HL-60 (cell line): ENCODE measurements around the gene DOCK8.

Experiments used
- DNase-seq, 2 experiments: peaks; one replicate each; pipeline ENCODE4 v3.0.0-alpha.2; 2010 to 2020; ENCODE audit warnings: low read depth in 1 of 2, low spot score in 1 of 2
- H3K27ac ChIP-seq: fragments of 250-450 bp; sonication (Bioruptor Pico); replicated peaks from 2 replicates; pipeline ENCODE4 v1.5.1; 2020; ENCODE audit warnings: mild to moderate bottlenecking, moderate library complexity
- H3K27me3 ChIP-seq: fragments of 250-450 bp; sonication (Bioruptor Pico); 2 replicates; pipeline ENCODE4 v1.5.1; 2021; ENCODE audit warnings: mild to moderate bottlenecking, moderate library complexity; ENCODE audit not compliant: insufficient read depth, poor library complexity, severe bottlenecking
- H3K4me3 ChIP-seq: replicated peaks from 2 replicates; pipeline ENCODE4 v1.5.1; 2011; ENCODE audit warnings: mild to moderate bottlenecking, control low read depth, low read length; ENCODE audit not compliant: insufficient read depth
- GABPA ChIP-seq: IDR thresholded peaks from 2 replicates; pipeline ENCODE4 v1.6.1; 2012; ENCODE audit warnings: low read depth
- POLR2AphosphoS5 ChIP-seq: IDR thresholded peaks from 2 replicates; pipeline ENCODE4 v1.6.1; 2012; ENCODE audit warnings: low read depth
- REST ChIP-seq: IDR thresholded peaks from 2 replicates; pipeline ENCODE4 v1.6.1; 2012; ENCODE audit warnings: low read depth; ENCODE audit not compliant: insufficient replicate concordance
- SPI1 ChIP-seq: IDR thresholded peaks from 2 replicates; pipeline ENCODE4 v1.6.1; 2012; ENCODE audit warnings: low read depth, mild to moderate bottlenecking, borderline replicate concordance
- TF ChIP-seq, protein P1 (sequence below): IDR thresholded peaks from one replicate; pipeline ENCODE4 v1.5.1; 2011; ENCODE audit warnings: low read length, control low read depth, inconsistent platforms; ENCODE audit not compliant: insufficient read depth

Gene DOCK8

GRCh38 chr9:426264-426663, 211.6 kb downstream of the DOCK8 start:
- no peak for DNase-seq
- H3K27ac ChIP-seq = no peak overlapping the region
- no peaks in the 10 kb centered on the region for H3K27me3 ChIP-seq
- TF ChIP-seq, protein P1, sequence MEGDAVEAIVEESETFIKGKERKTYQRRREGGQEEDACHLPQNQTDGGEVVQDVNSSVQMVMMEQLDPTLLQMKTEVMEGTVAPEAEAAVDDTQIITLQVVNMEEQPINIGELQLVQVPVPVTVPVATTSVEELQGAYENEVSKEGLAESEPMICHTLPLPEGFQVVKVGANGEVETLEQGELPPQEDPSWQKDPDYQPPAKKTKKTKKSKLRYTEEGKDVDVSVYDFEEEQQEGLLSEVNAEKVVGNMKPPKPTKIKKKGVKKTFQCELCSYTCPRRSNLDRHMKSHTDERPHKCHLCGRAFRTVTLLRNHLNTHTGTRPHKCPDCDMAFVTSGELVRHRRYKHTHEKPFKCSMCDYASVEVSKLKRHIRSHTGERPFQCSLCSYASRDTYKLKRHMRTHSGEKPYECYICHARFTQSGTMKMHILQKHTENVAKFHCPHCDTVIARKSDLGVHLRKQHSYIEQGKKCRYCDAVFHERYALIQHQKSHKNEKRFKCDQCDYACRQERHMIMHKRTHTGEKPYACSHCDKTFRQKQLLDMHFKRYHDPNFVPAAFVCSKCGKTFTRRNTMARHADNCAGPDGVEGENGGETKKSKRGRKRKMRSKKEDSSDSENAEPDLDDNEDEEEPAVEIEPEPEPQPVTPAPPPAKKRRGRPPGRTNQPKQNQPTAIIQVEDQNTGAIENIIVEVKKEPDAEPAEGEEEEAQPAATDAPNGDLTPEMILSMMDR = no peak
- TF ChIP-seq SPI1 = no peak
- TF ChIP-seq GABPA = no peak
- no peak for TF ChIP-seq REST
- no peak for TF ChIP-seq POLR2AphosphoS5
- no peak overlapping the region for H3K4me3 ChIP-seq

DNA sequence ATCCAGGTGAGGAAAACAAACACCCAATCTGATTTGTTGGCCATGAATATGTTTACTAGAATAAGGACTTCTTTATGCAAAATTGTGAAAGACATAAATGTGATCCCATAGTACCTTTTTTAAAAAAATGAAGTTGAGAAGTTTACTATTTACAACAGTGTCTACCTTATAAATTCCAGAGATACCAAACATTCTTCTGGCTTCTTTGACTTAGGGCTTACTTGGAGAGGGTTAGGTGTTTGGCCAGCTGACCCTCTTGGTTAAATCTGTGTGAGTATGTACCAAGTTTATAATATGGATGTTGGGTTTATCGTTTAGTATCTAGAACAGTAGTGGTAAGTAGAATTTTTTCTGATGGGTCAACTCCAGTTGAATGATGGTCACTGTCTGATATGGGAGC, 212.3 kb downstream of the DOCK8 start:
- Histone ChIP-seq H3K27me3 (no peaks in the 10 kb centered on the region), H3K4me3 (no peak overlapping the region), H3K27ac (no peak overlapping the region)
- TF ChIP-seq, protein P1 = no peak
- TF ChIP-seq SPI1 = no peak
- TF ChIP-seq REST = no peak
- TF ChIP-seq GABPA = no peak
- no peak for TF ChIP-seq POLR2AphosphoS5
- DNase-seq = no peak

GRCh38 chr9:431701-432100, 217.0 kb downstream of the DOCK8 start:
- TF ChIP-seq GABPA (no peak), REST (no peak), SPI1 (no peak)
- TF ChIP-seq, protein P1 = no peak
- no peak overlapping the region for H3K27ac ChIP-seq
- no peaks in the 10 kb centered on the region for H3K27me3 ChIP-seq
- no peak overlapping the region for H3K4me3 ChIP-seq
- no peak for DNase-seq
